ENCODE data around the gene NOP53. TPM values are rescaled to one million over a fixed set of nuclear protein-coding genes. Genes with fewer than 3 reads are reported as not detected.

NOP53 gene
- total and polyA plus RNA-seq, 2 donors (not counting 3 experiments of a cell fraction or from before 2014, with no cell fraction given): 119 to 150 TPM

- CTCF ChIA-PET: interaction anchor here (7.3 kb wide), 1 partner anchor 27 kb away, joined by 169 read pairs; no protein-coding TSS in a partner anchor
- no peaks in the 10 kb centered on the region for H3K79me2 ChIP-seq (ENCODE audit: control insufficient read depth, insufficient read depth, low read length)
Measured at GRCh38 chr19:47762151-47762550, 16.8 kb downstream of the NOP53 start.

More at GRCh38 chr19:47762151-47762550, 16.8 kb downstream of the NOP53 start:
- Histone ChIP-seq H3K9ac (replicated peaks; ENCODE audit: extremely low read depth, insufficient read depth, low read length) (no peak overlapping the region), H3K9me3 (replicated peaks; ENCODE audit: control insufficient read depth, insufficient read depth, low read length) (no peaks in the 10 kb centered on the region), H3K9me1 (replicated peaks; ENCODE audit: control insufficient read depth, extremely low read depth, insufficient read depth, low read length) (no peaks in the 10 kb centered on the region), H3K27me3 (ENCODE audit: control insufficient read depth in 2 of 2, insufficient read depth in 2 of 2, low read length in 2 of 2) (no peaks in the 10 kb centered on the region), H4K20me1 (replicated peaks; ENCODE audit: control insufficient read depth, extremely low read depth, insufficient read depth, low read length) (no peaks in the 10 kb centered on the region), H3K4me1 (ENCODE audit: control insufficient read depth, extremely low read depth, insufficient read depth, low read length) (peaks cover 4% of the 10 kb centered on the region), H2AFZ (ENCODE audit: low read depth, low read length) (no peak overlapping the region), H3K27ac (ENCODE audit: insufficient read depth, low read depth, low read length) (no peak overlapping the region), H3K4me2 (ENCODE audit: insufficient read depth, low read length) (no peak overlapping the region), H3K36me3 (ENCODE audit: control insufficient read depth in 2 of 2, extremely low read depth in 1 of 2, insufficient read depth in 2 of 2, low read length in 2 of 2) (peaks cover under 1 to 12% of the 10 kb centered on the region in 2 experiments), H3K4me3 (replicated peaks in 1 of 3; ENCODE audit: insufficient read depth in 1 of 3, low read depth in 1 of 3, low read length in 3 of 3) (no peak overlapping the region)
- no TSS peak for BruUV-seq (replicated peaks)
- dilution Hi-C loops (cut with MboI; ENCODE audit: extremely low pct_ligation_motif_present, low sequenced_read_pairs) (no loop called here), intact Hi-C loops (cut with micrococcal nuclease) (no loop called here)
- DNase-seq (ENCODE audit: low read depth, low spot score) (no peak), FAIRE-seq (no peak)
- no peak for TF ChIP-seq MYC (IDR thresholded peaks at IDR 0.05; ENCODE audit: low read depth, low read length)
- TF ChIP-seq, protein P1, sequence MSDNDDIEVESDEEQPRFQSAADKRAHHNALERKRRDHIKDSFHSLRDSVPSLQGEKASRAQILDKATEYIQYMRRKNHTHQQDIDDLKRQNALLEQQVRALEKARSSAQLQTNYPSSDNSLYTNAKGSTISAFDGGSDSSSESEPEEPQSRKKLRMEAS (IDR thresholded peaks at IDR 0.05; ENCODE audit: insufficient read depth, insufficient read length): no peak
- TF ChIP-seq CTCF (IDR thresholded peaks at IDR 0.05; ENCODE audit: extremely low read depth in 1 of 2, insufficient read depth in 1 of 2, low read depth in 1 of 2, low read length in 2 of 2): no peak
- no peak for TF ChIP-seq FOS (IDR thresholded peaks at IDR 0.05; ENCODE audit: borderline replicate concordance, insufficient read depth, low read length)
- no peak for TF ChIP-seq JUN (IDR thresholded peaks at IDR 0.05; ENCODE audit: borderline replicate concordance, insufficient read depth, insufficient read length, low read depth)
- no peak for TF ChIP-seq EZH2 (IDR thresholded peaks at IDR 0.05; ENCODE audit: borderline replicate concordance, low read depth, low read length, severe bottlenecking)
- no peak for TF ChIP-seq GATA2 (IDR thresholded peaks at IDR 0.05; ENCODE audit: insufficient read depth, insufficient read length, low read depth, low read length)
- POLR2A ChIA-PET: no interaction called here

Measured in endothelial cell of umbilical vein (primary cell).